HG03159 (cell line): Measurements from ENCODE around the gene TLR6.
"Not testable (repeated sequence)": the region's sequence is repeated elsewhere in the genome, so short reads cannot be mapped to it uniquely, and the experiment has no call there.

Experiments used
- ATAC-seq: cut with Tn5 transposase; IDR thresholded peaks from one replicate; pipeline ENCODE4 v1.9.1; 2021; ENCODE audit warnings: mild to moderate bottlenecking, moderate library complexity; ENCODE audit not compliant: unreplicated experiment

TLR6 gene

DNA sequence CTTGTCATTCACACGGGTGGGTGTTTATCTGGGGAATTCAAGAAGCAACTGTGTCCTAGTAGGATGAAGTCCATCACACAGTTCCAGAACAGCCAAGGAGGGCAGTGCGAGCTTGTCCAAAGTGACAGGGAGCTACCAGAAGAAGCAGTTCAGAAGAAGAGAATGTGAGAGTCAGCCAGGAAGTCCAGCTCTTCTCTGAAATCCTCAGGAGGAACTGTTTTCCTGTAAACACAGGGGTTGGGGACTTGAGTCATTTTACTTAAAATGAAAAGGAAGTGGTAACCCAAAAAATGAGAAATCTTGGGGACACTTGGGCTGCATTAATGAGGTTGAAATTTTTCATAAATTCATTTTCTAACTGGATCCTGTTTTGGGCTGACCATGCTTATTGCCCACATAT is 65.6 kb downstream of the TLR6 start:
- ATAC-seq: no peak

DNA sequence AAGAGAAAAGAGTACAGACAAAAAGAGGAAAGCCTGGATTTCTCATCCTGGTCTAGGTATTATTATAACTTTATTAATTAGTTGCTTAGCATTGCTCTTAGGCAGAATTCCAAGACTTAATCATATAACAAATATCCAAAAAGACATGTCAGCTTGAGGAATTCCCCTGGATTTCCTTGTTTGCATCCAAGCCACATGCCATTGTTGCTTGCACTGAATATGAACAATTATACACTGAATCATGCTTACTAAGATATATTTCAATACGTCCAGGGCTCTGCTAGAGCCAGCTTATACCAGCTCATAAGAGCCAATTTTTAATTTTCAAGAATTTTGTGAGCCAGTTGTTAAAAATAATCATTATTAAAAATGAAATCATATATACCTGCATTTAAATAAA is 68.3 kb downstream of the TLR6 start:
- ATAC-seq: no peak

DNA sequence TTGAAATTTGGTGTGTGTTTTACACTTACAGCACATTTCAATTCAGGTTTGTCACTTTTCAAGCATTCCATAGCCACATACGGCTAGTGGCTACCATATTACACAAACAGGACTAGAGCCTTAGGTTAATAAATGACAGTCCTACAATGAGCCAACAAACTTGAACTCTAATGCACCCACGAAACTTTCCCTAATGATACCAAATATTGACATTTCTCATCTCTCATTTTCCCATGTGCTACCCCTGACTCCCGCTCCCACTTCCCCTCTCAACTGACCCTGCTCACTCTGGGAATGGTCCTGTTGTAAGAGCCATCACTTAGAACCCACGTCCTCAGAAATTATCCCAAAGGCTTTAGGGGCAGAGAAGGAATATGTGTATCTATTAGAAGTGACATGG is 68.9 kb downstream of the TLR6 start:
- ATAC-seq: no peak

DNA sequence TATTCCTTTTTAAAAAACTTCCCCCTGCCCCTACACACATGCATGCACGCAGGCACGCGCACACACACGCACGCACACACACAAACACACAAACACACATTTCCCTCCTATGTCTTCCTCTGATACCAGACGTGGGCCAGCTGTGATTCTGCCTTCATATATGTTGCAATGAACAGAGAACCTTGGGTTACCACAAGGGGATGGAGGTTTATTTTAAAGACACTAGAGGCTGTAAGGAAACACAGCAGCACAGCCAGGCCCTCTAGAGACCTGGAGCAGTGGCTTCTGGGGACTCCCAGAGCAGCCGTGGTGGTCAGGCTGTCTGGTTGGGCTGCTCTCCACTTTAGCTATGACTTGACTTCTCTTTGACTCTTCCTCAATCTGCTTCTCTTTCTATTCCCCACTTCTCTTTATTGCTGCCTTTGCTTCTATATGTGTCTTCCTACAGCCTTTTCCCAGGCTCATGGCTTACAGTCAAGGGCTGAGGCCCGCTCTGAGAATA is 70.7 kb downstream of the TLR6 start:
- ATAC-seq: peak; percentile 52

DNA sequence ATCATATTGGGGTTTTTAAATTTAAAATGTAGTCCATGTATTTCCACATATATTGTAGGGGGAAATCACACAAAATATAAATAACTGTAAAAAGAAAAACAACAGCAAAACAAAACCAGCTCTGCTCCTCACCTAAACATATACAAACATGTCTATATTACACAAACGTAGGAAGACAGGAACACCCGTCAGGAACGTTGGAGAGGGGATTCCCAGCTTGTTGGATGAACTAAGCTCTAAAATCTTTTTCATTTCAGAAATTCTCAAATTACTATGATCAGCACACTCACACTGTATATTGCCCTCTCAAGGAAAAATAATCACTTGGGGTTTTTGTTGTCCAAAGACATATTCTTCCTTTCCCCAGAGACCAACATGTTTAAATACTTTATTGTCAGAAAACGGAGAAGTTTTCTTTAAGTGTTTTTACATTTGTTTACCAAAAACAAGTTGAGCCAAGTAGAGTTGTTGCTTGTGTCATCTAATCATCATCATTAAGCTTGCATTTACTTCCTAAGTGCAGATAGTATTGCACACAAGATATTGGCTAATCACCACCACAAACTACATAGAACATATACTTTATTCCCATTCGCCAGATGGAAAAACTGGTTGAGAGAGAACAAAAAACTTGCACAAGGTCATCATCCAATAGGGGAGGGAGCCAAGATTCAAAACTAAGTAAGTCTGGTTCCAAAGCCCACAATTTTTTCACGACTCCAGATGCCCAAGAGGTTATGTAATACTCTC is 71.4 kb downstream of the TLR6 start:
- no peak for ATAC-seq

DNA sequence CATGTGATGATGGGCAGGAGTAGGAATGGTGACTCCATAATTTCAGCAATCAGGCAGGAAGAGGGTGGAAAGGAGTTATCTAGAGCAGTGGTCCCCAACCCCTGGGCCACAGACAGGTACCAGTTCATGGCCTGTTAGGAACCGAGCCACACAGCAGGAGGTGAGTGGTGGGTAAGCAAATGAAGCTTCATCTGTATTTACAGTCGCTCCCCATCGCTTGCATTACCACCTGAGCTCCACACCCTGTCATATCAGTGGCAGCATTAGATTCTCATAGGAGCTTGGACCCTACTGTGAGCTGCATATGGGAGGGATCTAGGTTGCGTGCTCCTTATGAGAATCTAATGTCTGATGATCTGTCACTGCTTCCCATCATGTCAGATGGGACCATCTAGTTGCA is 72.5 kb downstream of the TLR6 start:
- no peak for ATAC-seq

DNA sequence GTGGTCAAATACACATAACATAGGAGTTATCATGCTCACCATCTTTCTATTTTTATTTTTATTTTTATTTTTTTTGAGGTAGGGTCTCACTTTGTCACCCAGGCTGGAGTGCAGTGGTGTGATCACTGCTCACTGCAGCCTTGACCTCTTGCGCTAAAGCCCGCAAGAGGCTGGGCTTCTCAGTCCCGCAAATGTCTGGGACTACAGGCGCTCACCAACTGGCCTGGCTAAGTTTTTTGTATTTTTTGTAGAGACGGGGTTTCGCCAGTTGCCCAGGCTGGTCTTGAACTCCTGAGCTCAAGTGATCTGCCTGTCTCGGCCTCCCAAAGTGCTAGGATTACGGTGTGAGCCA is 73.5 kb downstream of the TLR6 start:
- ATAC-seq: no peak

DNA sequence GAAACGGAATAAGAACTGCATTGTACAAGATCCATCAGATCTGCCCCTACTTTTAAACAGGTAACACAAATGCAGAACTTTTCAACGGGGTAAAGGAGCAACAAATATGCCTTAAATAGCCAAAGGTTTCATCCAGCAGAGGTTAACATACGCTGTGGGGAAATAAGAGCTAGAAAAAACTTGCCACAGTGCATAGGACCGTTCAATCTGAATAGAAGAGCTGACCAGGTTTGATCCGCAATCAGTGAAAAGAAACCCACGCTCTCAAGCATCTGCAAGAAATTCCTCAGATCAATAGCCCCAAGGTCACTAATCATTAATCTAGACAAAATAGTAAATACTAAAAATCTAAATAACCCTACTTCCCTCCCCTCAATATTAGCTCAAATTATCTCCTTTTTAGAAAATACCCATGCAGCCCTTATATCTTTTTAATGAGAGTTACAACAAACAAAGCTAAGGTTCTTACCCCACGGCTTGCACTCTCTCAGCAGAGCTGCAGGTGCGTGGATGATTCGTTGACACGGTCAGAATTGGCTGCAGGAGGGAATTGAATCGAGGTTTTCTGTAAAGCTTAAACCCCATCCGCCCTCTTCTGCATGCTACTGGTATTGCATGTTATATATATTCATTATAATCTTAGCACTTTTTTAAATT is 74.0 kb downstream of the TLR6 start, which contains the start of gene TLR10:
TLR10 (minus strand) TSS at position 539 of the 657 bp plus-strand sequence. CDS start 7,400 bp downstream, outside the sequence.
- ATAC-seq: peak; percentile 58

DNA sequence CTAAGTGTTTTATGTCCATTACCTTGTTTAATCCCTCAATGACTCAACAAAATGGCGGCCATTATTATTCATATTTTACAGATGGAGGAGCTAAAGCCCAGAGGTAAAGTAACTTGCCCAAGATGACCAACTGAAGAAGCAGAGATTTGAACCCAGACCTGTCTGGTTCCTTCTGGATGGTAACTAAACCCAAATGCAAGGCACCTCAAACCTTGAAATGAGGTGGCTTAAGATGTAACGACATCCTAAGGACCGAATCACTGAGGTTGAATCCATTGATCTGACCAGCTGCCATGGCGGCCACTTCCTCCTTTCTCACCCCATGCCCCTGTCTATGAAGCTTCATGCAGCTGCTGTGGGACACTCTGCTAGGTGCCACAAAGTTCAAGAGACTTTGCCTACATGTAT is 74.8 kb downstream of the TLR6 start:
- ATAC-seq: peak; percentile 38

DNA sequence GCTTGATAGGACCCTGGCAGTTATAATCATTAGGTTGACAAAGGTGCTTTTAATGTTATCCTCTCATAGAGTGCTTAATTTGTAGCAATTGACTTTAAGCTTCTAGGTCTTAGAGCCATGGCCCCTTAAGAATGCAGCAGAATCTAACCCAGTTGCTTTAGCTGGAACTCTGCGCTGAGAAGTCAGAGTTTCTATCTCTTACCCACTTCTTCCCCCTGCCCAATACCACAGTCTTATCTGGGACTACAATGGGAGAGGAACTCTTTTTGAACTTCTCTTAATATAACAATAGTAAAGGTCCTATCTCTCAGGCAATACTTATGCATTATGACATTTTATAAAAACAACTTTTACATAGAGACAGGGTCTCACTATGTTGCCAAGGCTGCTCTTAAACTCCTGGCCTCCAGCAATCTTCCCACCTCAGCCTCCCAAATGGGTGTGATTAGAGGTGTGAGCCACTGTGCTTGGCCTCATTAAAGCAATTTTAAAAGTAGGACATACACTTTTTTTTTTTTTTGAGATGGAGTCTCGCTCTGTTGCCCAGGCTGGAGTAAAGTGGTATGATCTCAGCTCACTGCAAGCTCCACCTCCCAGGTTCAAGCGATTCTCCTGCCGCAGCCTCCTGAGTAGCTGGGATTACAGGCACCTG is 75.7 kb downstream of the TLR6 start:
- ATAC-seq: no peak

DNA sequence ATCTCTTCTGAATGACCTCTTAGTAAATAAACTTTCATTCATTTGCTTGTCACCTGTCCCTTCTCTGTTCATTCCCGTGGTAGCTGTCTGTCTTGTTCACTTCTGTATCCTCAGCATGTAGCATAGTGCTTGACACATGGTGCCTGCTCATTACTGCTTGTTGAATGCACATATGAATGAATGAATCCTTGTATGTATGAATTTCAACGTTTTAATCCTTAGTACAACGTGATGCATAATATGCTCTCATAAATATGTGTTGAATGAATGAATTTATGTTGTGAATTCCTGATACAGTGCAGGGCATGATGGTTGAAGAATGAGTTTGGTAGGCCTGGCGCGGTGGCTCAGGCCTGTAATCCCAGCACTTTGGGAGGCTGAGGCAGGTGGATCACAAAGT is 76.8 kb downstream of the TLR6 start:
- no peak for ATAC-seq

DNA sequence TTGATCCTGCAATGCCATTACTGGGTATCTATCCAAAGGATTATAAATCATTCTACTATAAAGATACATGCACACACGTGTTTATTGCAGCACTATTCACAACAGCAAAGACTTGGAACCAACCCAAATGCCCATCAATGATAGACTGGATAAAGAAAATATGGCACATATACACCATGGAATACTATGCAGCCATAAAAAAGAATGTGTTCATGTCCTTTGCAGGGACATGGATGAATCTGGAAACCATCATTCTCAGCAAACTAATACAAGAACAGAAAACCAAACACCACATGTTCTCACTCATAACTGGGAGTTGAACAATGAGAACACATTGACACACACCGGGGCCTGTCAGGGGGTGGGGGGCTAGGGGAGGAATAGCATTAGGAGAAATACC is 78.7 kb downstream of the TLR6 start:
- ATAC-seq: not testable (repeated sequence)

DNA sequence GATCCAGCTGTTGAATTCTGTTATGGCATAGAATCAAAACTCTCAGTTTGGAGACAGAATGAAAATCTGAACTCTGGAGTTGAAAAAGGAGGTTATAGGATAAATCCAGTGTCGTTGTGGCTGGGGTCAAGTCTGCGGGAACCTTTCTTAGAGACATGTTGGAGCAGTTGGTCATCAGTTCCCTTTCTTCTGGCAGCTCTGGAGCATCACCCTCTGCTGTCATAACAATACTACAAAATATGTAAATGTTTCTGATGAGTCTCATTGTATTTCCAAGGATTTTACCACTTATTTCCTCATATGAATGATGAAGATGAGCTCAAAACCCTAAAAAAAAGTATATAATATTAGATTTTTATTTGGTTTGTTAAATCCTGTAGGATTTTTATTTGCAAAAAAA is 81.3 kb downstream of the TLR6 start:
- ATAC-seq: no peak

DNA sequence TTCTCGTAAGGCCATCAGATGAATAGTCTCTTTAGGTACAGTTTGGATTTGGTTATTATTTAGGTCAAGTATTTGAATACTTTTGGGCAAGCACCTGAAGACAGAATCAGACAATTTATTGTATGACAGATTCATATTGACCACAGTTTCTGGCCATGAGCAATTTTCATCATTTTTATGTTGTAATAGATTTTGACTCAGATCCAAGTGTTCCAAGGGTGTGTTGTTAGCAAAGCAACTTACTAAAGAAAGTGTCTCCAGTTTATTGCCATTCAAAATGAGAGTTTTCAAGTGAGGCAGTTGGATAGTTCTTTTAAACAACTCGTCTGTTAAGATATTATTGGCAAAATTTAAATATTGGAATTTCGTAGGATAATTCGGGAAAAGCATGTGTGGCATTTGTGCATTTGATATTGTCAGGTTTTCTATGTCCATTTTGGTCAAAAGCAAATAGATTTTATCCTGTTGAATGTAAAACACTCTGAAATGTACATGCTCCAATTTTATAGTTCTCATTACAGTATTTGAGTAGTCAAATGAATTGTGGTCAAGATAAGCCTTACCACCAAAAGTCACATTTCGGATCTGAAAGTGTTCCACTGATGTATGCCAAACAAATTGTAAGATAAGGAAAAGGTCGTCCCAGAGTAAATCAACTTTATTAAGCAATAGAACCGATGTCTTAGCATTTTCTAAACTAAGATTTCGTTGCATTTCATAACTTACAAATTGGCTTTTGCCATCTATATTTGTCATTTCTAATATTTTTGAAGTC is 82.2 kb downstream of the TLR6 start:
- no peak for ATAC-seq
